Measurements from ENCODE around the gene CEACAM16.

- TF ChIP-seq CTCF (IDR thresholded peaks at IDR 0.05 in 8 of 11, conservative IDR thresholded peaks at IDR 0.05 in 3 of 11) (no peak), POLR2AphosphoS5 (IDR thresholded peaks at IDR 0.05) (no peak), POLR2A (IDR thresholded peaks at IDR 0.05) (no peak)
These were observed 47.6 kb downstream of the CEACAM16 start for GRCh38 chr19:44746616-44746945.
